ENCODE results near the gene ITIH4.

ITIH4 gene

DNA sequence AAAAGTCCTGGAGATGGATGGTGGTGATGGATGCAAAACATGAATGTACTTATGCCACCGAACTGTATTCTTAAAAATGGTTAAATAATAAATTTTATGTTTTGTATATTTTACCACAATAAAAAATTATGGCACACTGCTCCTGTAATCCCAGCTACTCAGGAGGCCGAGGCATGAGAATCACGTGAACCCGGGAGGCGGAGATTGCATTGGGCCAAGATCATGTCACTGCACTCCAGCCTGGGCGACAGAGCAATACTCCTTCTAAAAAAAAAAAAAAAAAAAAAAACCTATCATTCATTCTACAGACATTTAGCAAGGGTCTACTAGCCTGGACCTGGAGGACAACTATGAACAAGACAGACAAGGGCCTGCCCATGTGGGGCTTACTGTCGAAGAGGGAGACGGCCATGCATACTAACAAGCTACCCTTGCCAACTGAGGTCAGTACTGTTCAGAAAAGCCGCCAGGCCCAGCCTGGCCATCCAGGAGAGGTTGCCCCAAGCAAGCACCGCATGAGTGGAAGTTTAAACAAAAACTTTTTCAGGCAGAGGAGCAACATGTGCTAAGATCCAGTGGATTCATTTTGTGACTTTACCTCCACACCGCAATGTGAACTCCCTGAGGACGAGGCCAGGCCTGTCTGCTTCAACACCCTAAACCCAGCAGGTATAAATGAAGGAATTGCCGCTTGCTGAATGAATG lies 57.0 kb downstream of the ITIH4 start:
- in situ Hi-C loops (cut with MboI; ENCODE audit: low sequenced_read_pairs): no loop called here

DNA sequence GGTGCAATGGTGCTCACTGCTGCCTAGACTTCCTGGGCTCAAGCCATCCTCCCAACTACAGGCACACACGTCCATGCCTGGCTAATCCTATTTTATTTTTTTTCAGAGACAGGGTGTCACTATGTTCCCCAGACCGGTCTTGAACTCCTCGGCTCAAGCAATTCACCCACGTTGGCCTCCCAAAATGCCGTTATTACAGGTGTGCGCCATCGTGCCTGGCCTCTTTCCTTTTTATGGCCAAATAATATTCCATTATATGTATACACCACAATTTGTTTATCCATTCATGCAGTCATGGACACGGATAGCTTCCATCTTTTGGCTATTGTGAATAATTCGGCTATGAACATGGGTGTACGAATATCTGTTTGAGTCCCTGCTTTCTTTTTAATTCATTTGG lies 58.8 kb downstream of the ITIH4 start:
- in situ Hi-C loops (cut with MboI; ENCODE audit: low sequenced_read_pairs): no loop called here

DNA sequence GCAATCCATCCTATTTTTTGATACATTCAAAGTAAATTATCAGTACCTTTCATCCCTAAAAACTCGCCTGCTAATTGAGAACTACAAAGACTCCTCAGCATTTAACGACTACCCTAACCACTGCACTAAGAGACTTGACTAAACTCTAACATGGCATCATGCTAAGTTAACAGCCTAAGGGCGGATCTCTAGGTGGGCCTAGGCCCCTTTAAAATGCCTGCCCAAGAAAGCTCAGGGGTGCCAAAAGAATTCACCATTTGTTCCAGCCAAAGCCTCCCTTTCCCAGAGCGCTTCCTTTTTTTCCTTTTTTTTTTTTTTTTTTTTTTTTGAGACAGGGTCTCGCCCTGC lies 59.2 kb downstream of the ITIH4 start:
- in situ Hi-C loops (cut with MboI; ENCODE audit: low sequenced_read_pairs): no loop called here

DNA sequence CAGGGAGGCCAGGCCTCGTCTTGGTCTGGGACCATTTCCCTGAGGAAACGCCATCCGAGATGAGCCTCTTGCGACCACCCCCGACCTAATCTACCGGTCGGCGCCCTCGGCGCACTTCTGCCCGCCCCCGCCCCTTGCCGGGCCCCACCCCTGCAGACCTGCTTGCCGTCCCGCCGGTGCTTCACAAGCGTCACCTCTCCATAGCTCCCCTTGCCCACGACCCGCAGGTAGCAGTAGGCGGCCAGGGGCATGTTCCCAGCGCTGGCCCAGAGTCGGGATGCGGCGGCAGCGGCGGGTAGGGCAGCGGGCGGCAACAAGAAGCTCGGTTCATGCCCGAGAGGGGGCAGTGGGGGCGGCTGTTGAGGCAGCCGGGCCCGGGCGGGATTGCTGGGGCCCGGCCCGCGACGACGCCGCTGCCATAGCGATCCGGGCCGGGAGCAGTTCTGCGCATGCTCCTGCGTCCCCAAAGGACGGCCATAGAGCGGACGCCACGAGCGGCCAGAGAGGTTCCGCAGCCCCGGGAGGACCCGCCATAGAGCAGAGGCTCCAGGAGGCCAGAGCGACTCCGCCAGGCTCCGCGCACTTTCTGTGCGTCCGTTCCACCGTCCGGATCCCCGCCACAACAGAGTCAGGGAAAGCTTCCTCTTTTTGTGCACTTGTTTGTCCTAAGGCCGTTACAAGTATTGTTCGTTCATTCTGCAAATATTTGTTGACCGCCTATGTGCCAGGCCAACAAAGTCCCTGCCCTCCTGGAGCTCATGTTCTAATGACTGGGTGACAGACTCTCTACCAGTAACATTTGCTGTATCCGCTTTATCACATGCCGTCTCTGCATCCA lies 59.8 kb downstream of the ITIH4 start, which contains the start of gene NEK4:
TSS of gene NEK4 (minus strand) at position 445 of the 838 bp plus-strand sequence. CDS start at position 251, 194 bp downstream.
- in situ Hi-C loops (cut with MboI; ENCODE audit: low sequenced_read_pairs): no loop called here

DNA sequence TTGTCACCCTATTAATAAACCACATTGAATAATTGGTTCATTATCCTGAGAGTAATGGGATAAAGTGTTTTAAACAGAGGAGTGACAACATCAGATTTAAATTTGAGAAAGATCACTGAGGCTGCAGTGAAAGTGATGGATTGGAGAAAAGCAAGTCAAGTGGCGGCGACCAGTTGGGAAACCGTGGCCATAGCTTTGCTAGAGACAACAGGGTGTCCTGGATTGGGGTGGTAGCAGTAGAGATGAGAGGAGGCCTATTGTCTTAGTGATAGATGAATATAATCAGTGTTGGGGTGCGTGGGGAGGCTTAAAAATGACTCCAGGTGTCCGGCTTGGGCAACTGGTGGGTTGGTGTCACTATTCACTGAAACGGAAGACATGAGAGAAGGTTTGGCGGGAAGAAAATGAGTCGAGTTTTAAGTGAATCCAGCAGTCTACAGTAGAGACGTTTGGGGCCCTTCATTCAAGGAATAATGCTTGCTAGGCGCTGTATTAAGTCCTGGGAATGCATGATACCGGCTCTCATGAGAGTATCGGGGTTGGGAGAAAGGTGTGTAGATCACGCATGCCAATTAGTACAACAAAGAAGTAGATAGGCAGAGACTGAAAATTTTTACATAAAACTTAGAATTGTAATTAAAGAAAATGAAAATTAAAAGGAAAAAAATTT lies 60.6 kb downstream of the ITIH4 start:
- in situ Hi-C loops (cut with MboI; ENCODE audit: low sequenced_read_pairs): no loop called here

DNA sequence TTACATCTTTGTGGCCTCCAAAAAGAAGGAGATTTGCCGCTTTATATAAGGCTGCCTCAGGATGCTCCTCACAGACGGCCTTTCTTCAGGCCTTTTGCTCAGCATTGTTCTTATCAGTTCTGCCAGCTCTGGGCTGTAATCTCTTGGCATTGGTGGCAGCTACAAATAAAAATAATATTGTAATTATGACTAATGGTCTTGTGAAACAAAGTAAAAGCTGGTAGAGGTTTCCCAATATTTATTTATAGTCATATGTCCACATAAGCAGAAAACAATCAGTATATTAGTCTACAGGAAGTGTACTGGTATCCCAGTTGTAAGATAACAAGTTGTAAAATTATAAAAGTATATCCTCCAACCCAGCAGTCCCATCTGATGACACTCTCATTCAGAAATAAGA lies 67.0 kb downstream of the ITIH4 start:
- in situ Hi-C loops (cut with MboI; ENCODE audit: low sequenced_read_pairs): no loop called here

All from HL-60/S4 (cell line).